Loucy (cell line): ENCODE results near the gene LINGO1.

Source experiments
- H2AFZ ChIP-seq: fragments of 200-600 bp; sonication (generic); 2 replicates; pipeline ENCODE4 v1.6.0; 2016; ENCODE audit warnings: antibody characterized with exemption, mild to moderate bottlenecking, low read length, moderate library complexity
- H3F3A ChIP-seq: fragments of 200-600 bp; 2 replicates; pipeline ENCODE4 v1.6.0; 2016; ENCODE audit warnings: antibody characterized with exemption, low read depth, mild to moderate bottlenecking
- H3K27me3 ChIP-seq: fragments of 200-600 bp; sonication (generic); 2 replicates; pipeline ENCODE4 v1.6.1; 2014; ENCODE audit warnings: low read length, mild to moderate bottlenecking; ENCODE audit not compliant: insufficient read depth, poor library complexity, severe bottlenecking
- H3K36me3 ChIP-seq: fragments of 200-600 bp; sonication (generic); 2 replicates; pipeline ENCODE4 v1.6.1; 2016; ENCODE audit warnings: low read length; ENCODE audit not compliant: insufficient read depth
- H3K4me1 ChIP-seq: fragments of 200-600 bp; sonication (generic); 2 replicates; pipeline ENCODE4 v1.5.1; 2014; ENCODE audit warnings: low read length, mild to moderate bottlenecking; ENCODE audit not compliant: insufficient read depth, poor library complexity, severe bottlenecking
- H3K4me2 ChIP-seq: fragments of 200-600 bp; sonication (generic); 2 replicates; pipeline ENCODE4 v1.6.0; 2014; ENCODE audit warnings: antibody characterized with exemption, low read length, low read depth, mild to moderate bottlenecking; ENCODE audit not compliant: poor library complexity, severe bottlenecking
- H3K4me3 ChIP-seq: fragments of 200-600 bp; sonication (generic); 2 replicates; pipeline ENCODE4 v1.5.1; 2014; ENCODE audit warnings: low read length, mild to moderate bottlenecking, mixed read lengths; ENCODE audit not compliant: poor library complexity, severe bottlenecking
- H3K79me2 ChIP-seq: fragments of 200-600 bp; sonication (generic); 2 replicates; pipeline ENCODE4 v1.6.1; 2014; ENCODE audit warnings: low read length; ENCODE audit not compliant: insufficient read depth
- H3K9ac ChIP-seq: fragments of 200-600 bp; sonication (generic); 2 replicates; pipeline ENCODE4 v1.6.0; 2014; ENCODE audit warnings: mild to moderate bottlenecking, low read depth, low read length, moderate library complexity; ENCODE audit not compliant: poor library complexity, severe bottlenecking
- H3K9me2 ChIP-seq: fragments of 200-600 bp; sonication (generic); replicated peaks from 2 replicates; pipeline ENCODE4 v1.6.1; 2016; ENCODE audit warnings: low read depth, low read length, mixed read lengths
- H3K9me3 ChIP-seq: fragments of 200-600 bp; sonication (generic); 2 replicates; pipeline ENCODE4 v1.6.1; 2014; ENCODE audit warnings: mild to moderate bottlenecking, antibody characterized with exemption, low read length, low read depth; ENCODE audit not compliant: insufficient read depth
- H4K20me1 ChIP-seq: fragments of 200-600 bp; sonication (generic); 2 replicates; pipeline ENCODE4 v1.6.0; 2014; ENCODE audit warnings: antibody characterized with exemption, low read length, mild to moderate bottlenecking; ENCODE audit not compliant: insufficient read depth, poor library complexity, severe bottlenecking
- CTCF ChIP-seq: fragments of 200-600 bp; sonication (generic); conservative IDR thresholded peaks from 2 replicates; pipeline ENCODE4 v1.5.1; 2014; ENCODE audit warnings: mild to moderate bottlenecking, antibody characterized with exemption, low read length
- EZH2phosphoT487 ChIP-seq: fragments of 200-600 bp; IDR thresholded peaks from 2 replicates; pipeline ENCODE4 v1.6.1; 2018; ENCODE audit warnings: antibody characterized with exemption, mild to moderate bottlenecking, moderate library complexity, borderline replicate concordance

The LINGO1 gene

DNA sequence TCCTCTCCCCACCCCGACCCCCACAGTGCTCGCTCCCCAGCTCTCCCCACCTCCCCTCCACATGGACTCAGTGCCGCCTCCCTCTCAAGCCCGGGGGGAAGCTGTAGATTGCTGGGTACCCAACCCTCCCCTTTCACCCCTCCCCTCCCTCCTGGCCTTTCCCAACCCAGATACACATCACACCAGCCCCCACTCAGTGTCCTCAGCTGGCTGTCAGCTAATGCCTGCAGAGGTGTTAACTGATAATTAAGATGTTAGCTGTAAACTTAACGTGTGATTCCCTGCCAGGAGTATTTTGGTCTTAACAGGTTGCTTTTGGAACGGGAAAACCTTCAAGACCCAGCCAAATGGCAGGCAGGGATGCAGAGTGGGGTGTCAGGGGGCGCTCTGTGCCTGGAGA is 39.4 kb upstream of the LINGO1 start:
- Histone ChIP-seq H3K4me3 (no peak overlapping the region), H3K9me2 (no peaks in the 10 kb centered on the region), H3K9ac (no peak overlapping the region), H3K4me2 (no peak overlapping the region), H3K4me1 (no peaks in the 10 kb centered on the region), H3K79me2 (no peaks in the 10 kb centered on the region), H3K27me3 (no peaks in the 10 kb centered on the region), H2AFZ (no peak overlapping the region), H4K20me1 (no peaks in the 10 kb centered on the region), H3K9me3 (no peaks in the 10 kb centered on the region), H3F3A (no peaks in the 10 kb centered on the region), H3K36me3 (no peaks in the 10 kb centered on the region)
- TF ChIP-seq CTCF, result no peak
- no peak for TF ChIP-seq EZH2phosphoT487

DNA sequence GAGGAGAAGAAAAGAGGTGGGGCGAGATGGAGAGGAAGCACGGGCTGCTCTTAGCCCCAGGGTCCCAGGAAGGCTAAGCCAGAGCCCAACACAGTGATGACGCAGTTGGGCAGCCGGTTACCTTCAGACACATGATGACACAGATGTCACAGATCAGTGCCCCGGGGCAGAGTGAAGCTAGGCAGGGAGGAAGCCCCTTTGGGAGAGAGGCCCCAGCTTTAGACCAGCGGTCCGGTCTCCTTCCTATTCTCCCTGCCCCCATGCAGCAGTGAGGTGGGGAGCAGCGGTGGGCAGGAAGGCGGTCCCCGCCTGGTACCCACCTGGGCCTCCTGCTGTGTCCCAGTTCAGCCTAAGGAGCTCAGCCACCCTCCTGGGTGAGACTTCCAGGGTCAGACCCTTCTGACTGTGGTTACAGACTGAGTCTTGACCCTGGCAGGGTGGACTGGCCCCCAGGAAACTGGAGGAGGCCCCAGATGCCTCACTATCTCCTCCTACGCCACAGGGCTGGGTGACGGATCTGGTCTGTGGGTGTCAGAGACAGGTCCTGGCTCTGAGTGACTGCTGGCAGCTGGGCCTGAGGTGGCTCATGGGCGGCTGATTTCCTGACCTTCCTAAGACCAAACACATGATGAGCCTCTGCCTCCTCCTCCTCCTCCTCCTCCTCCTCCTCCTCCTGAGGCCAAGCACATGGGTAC is 38.8 kb upstream of the LINGO1 start:
- Histone ChIP-seq H3F3A (no peaks in the 10 kb centered on the region), H2AFZ (no peak overlapping the region), H3K9me2 (no peaks in the 10 kb centered on the region), H4K20me1 (no peaks in the 10 kb centered on the region), H3K9ac (no peak overlapping the region), H3K27me3 (no peaks in the 10 kb centered on the region), H3K36me3 (no peaks in the 10 kb centered on the region), H3K79me2 (no peaks in the 10 kb centered on the region), H3K4me2 (no peak overlapping the region), H3K4me3 (no peak overlapping the region), H3K4me1 (no peaks in the 10 kb centered on the region), H3K9me3 (no peaks in the 10 kb centered on the region)
- TF ChIP-seq EZH2phosphoT487, result no peak
- TF ChIP-seq CTCF, result no peak

GRCh38 chr15:77670558-77671361 is 38.0 kb upstream of the LINGO1 start:
- Histone ChIP-seq H4K20me1 (no peaks in the 10 kb centered on the region), H3K9me2 (no peaks in the 10 kb centered on the region), H3K4me1 (no peaks in the 10 kb centered on the region), H3F3A (no peaks in the 10 kb centered on the region), H3K27me3 (no peaks in the 10 kb centered on the region), H2AFZ (no peak overlapping the region), H3K9me3 (no peaks in the 10 kb centered on the region), H3K79me2 (no peaks in the 10 kb centered on the region), H3K4me3 (no peak overlapping the region), H3K36me3 (no peaks in the 10 kb centered on the region), H3K9ac (no peak overlapping the region), H3K4me2 (no peak overlapping the region)
- no peak for TF ChIP-seq EZH2phosphoT487
- no peak for TF ChIP-seq CTCF
